HepG2 (cell line): ENCODE results near the gene ZSWIM7. TPM values are rescaled to one million over a fixed set of nuclear protein-coding genes. Genes with fewer than 3 reads are reported as not detected.

ENCODE experiments used
- ATAC-seq: fragments of 200-7000 bp; cut with Tn5 transposase; 3 replicates; pipeline ENCODE4 v1.9.1; 2020; ENCODE audit warnings: mild to moderate bottlenecking, moderate library complexity
- BruUV-seq: library from RNA; stranded (reverse); fragments of 400-500 nt; replicated peaks from 2 replicates; lab custom pipeline; 2021; lab: Mats Ljungman, UMichigan
- CTCF ChIA-PET: fragments of 300-600 bp; formaldehyde crosslinking; extraction: SDS; loops from one replicate; lab custom pipeline; 2021; ENCODE audit warnings: low total read pairs, inconsistent platforms, low intra/inter-chr PET ratio; lab: Yijun Ruan, JAX
- POLR2A ChIA-PET: fragments of 350-600 bp; sonication (Branson Sonifier 250); formaldehyde crosslinking; loops from one replicate; lab custom pipeline; 2020; ENCODE audit warnings: antibody characterized with exemption, inconsistent platforms; lab: Yijun Ruan, JAX
- DNase-seq: peaks from one replicate; pipeline ENCODE4 v3.0.0-alpha.2; 2015; ENCODE audit warnings: low spot score
- FAIRE-seq: peaks from 3 replicates; lab custom pipeline; 2011; peaks lifted over from hg19 to GRCh38; lab: Jason Lieb, UNC
- H2AFZ ChIP-seq: one replicate; pipeline ENCODE4 v1.6.1; 2011; ENCODE audit warnings: low read length, inconsistent platforms
- H3K27ac ChIP-seq: fragments of 300-600 bp; 3 replicates; pipeline ENCODE4 v1.8.0; 2011; ENCODE audit warnings: mixed run types, mild to moderate bottlenecking, mixed read lengths, low read length, inconsistent platforms; ENCODE audit not compliant: insufficient read depth; ENCODE audit errors: extremely low read length
- H3K27me3 ChIP-seq, 2 experiments: fragments of 200-600 bp in 1 of 2; 2 replicates in 1 of 2; 3 replicates in 1 of 2; pipeline versions ENCODE4 v1.6.0 to v1.8.0; 2011; ENCODE audit warnings: low read length in 2 of 2, mild to moderate bottlenecking in 2 of 2, moderate library complexity in 2 of 2, inconsistent platforms in 1 of 2; ENCODE audit not compliant: insufficient read depth in 2 of 2, control insufficient read depth in 1 of 2
- H3K36me3 ChIP-seq, 2 experiments: fragments of 200-600 bp in 1 of 2; replicated peaks in 1 of 2; 2 replicates in 1 of 2; 3 replicates in 1 of 2; pipeline versions ENCODE4 v1.5.1 to v1.8.0; 2011; ENCODE audit warnings: low read length in 2 of 2, inconsistent platforms in 1 of 2; ENCODE audit not compliant: insufficient read depth in 2 of 2, control insufficient read depth in 1 of 2
- H3K4me1 ChIP-seq: 2 replicates; pipeline ENCODE4 v1.5.1; 2012; ENCODE audit warnings: low read length, inconsistent platforms; ENCODE audit not compliant: insufficient read depth
- H3K4me2 ChIP-seq: 2 replicates; pipeline ENCODE4 v1.6.0; 2011; ENCODE audit warnings: low read depth, low read length, inconsistent platforms
- H3K4me3 ChIP-seq, 3 experiments: fragments of 200-600 bp in 1 of 3; sonication (generic), shearing (Covaris generic) in 1 of 3; replicated peaks in 1 of 3; 2 replicates each; pipeline ENCODE4 v1.5.1; 2011 to 2016; ENCODE audit warnings: low read length in 3 of 3, inconsistent platforms in 2 of 3, low read depth in 2 of 3, mild to moderate bottlenecking in 2 of 3, control low read depth in 1 of 3, mixed read lengths in 1 of 3; ENCODE audit not compliant: insufficient read depth in 1 of 3
- H3K79me2 ChIP-seq: one replicate; pipeline ENCODE4 v1.6.1; 2011; ENCODE audit warnings: low read length, inconsistent platforms; ENCODE audit not compliant: insufficient read depth
- H3K9ac ChIP-seq: 2 replicates; pipeline ENCODE4 v1.6.0; 2011; ENCODE audit warnings: mild to moderate bottlenecking, low read depth, low read length, inconsistent platforms; ENCODE audit not compliant: insufficient read depth
- H3K9me3 ChIP-seq: 2 replicates; pipeline ENCODE4 v1.5.1; 2012; ENCODE audit warnings: mild to moderate bottlenecking, low read length
- H4K20me1 ChIP-seq: 2 replicates; pipeline ENCODE4 v1.6.0; 2011; ENCODE audit warnings: inconsistent platforms, mild to moderate bottlenecking, low read length, moderate library complexity; ENCODE audit not compliant: insufficient read depth
- ELF1 ChIP-seq: sonication (generic); formaldehyde crosslinking; IDR thresholded peaks from 2 replicates; pipeline ENCODE4 v1.4.0; 2020; ENCODE audit warnings: missing genetic modification reagents
- HDAC2 ChIP-seq: sonication (generic); formaldehyde crosslinking; IDR thresholded peaks from 2 replicates; pipeline ENCODE4 v1.4.0; 2020; ENCODE audit warnings: missing genetic modification reagents
- KDM6A ChIP-seq: IDR thresholded peaks from 2 replicates; pipeline ENCODE4 v1.6.1; 2016; ENCODE audit warnings: low read depth
- NFE2L1 ChIP-seq: sonication (generic); formaldehyde crosslinking; IDR thresholded peaks from 2 replicates; pipeline ENCODE4 v1.4.0; 2020; ENCODE audit warnings: missing genetic modification reagents, mild to moderate bottlenecking, borderline replicate concordance
- POLR2AphosphoS2 ChIP-seq: IDR thresholded peaks from 2 replicates; pipeline ENCODE4 v1.6.1; 2011; ENCODE audit warnings: low read depth, low read length, improper control_type of control experiment
- POLR2AphosphoS5 ChIP-seq: IDR thresholded peaks from 2 replicates; pipeline ENCODE4 v1.6.1; 2012; ENCODE audit warnings: low read depth, low read length
- RCOR2 ChIP-seq: IDR thresholded peaks from 2 replicates; pipeline ENCODE4 v1.6.1; 2016; ENCODE audit warnings: missing biosample characterization, missing genetic modification reagents
- ZBED4 ChIP-seq: sonication (generic); formaldehyde crosslinking; IDR thresholded peaks from 2 replicates; pipeline ENCODE4 v1.4.0; 2020; ENCODE audit warnings: missing genetic modification reagents, borderline replicate concordance
- ZNF180 ChIP-seq: sonication (generic); formaldehyde crosslinking; IDR thresholded peaks from 2 replicates; pipeline ENCODE4 v1.4.0; 2020; ENCODE audit warnings: low read depth, missing genetic modification reagents, borderline replicate concordance
- ZNF318 ChIP-seq: sonication (generic); formaldehyde crosslinking; IDR thresholded peaks from 2 replicates; pipeline ENCODE4 v1.4.0; 2020; ENCODE audit warnings: mild to moderate bottlenecking, missing genetic modification reagents
- ZNF460 ChIP-seq: sonication (generic); formaldehyde crosslinking; IDR thresholded peaks from 2 replicates; pipeline ENCODE4 v1.5.1; 2020; ENCODE audit warnings: missing genetic modification reagents, mild to moderate bottlenecking, borderline replicate concordance
- ZNF670 ChIP-seq: sonication (generic); formaldehyde crosslinking; IDR thresholded peaks from 2 replicates; pipeline ENCODE4 v1.8.0; 2022; ENCODE audit warnings: mild to moderate bottlenecking, missing genetic modification reagents, borderline replicate concordance
- WGBS: methylation state at CpG from one replicate; pipeline ENCODE4 v1.1.6; 2017; ENCODE audit warnings: low lambda C conversion rate; 5-methylcytosine and 5-hydroxymethylcytosine counted together
- in situ Hi-C: cut with HindIII; loops from 2 replicates; pipeline ENCODE4 v1.10.0; 2017; ENCODE audit warnings: low pct_unique_long_range_greater_than_20kb; ENCODE audit not compliant: extremely low pct_ligation_motif_present
- intact Hi-C: fragments of 100-400 bp; cut with micrococcal nuclease; formaldehyde crosslinking; loops from one replicate; pipeline ENCODE4 v1.10.0; 2022; ENCODE audit not compliant: unreplicated experiment
- polyA plus RNA-seq, 8 experiments: library from polyadenylated mRNA; depleted of rRNA in 3 of 8; stranded (reverse) in 7 of 8; unstranded in 1 of 8; fragments of >200 nt; fragmentation: Illumina TruSeq in 4 of 8; extraction: Trizol in 4 of 8; gene quantifications; 2 replicates each; pipeline versions ENCODE4 v1.2.1 to v1.2.3, GENCODE V29; 2011 to 2016; ENCODE audit warnings: low read depth in 4 of 8, missing spikeins in 1 of 8, mixed read lengths in 1 of 8; ENCODE audit not compliant: insufficient read depth in 1 of 8
- total RNA-seq, 5 experiments: library from RNA; depleted of rRNA; stranded (reverse); fragments of >200 nt; fragmentation: Illumina TruSeq; extraction: Trizol; gene quantifications; 2 replicates each; pipeline ENCODE4 v1.2.3, GENCODE V29; 2016; ENCODE audit warnings: low read depth in 1 of 5

Gene ZSWIM7
- total and polyA plus RNA-seq, 2 of the 13 experiments (the other 11 are each of a cell fraction or from before 2014, with no cell fraction given) = 13.1 to 28.1 TPM

- TF ChIP-seq ZNF318 (no peak), ZNF460 (no peak), RCOR2 (no peak), POLR2AphosphoS2 (no peak)
- TF ChIP-seq, all 625 proteins: peak for 1
Measured at GRCh38 chr17:15957608-15958307, 41.7 kb downstream of the ZSWIM7 start (continued).

- Histone ChIP-seq H4K20me1 (no peaks in the 10 kb centered on the region), H3K9ac (no peak overlapping the region), H3K4me2 (no peak overlapping the region), H3K36me3 (peaks cover 0 to 1% of the 10 kb centered on the region in 2 experiments; a peak in 2 of 5 replicates), H3K27ac (no peak overlapping the region), H3K27me3 (no peaks in the 10 kb centered on the region), H3K79me2 (peaks cover 6% of the 10 kb centered on the region), H3K4me3 (no peak overlapping the region), H3K9me3 (no peaks in the 10 kb centered on the region), H2AFZ (no peak overlapping the region), H3K4me1 (peaks cover 24% of the 10 kb centered on the region)
- DNase-seq = no peak
- in situ Hi-C loops = no loop called here
- CTCF ChIA-PET = no interaction called here
- POLR2A ChIA-PET = no interaction called here
- FAIRE-seq = no peak
- 95% methylated on average over 6 of the region's 6 CpGs for WGBS
- no peak for ATAC-seq
- no TSS peak for BruUV-seq
- intact Hi-C loops = no loop called here
- TF ChIP-seq ZNF180 (CRISPR knock-in tag) (no peak), NFE2L1 (CRISPR knock-in tag) (no peak), HDAC2 (CRISPR knock-in tag) (no peak), ZBED4 (CRISPR knock-in tag) (no peak), KDM6A (CRISPR knock-in tag) (no peak), ELF1 (CRISPR knock-in tag) (no peak), ZNF670 (CRISPR knock-in tag) (no peak), POLR2AphosphoS5 (no peak)
Measured at GRCh38 chr17:15957206-15957605, 42.3 kb downstream of the ZSWIM7 start.
